ENCODE measurements around the gene ADAMTS12.

GRCh38 chr5:33883482-33883881 lies 8.3 kb downstream of the ADAMTS12 start:
- TF ChIP-seq, protein P1, sequence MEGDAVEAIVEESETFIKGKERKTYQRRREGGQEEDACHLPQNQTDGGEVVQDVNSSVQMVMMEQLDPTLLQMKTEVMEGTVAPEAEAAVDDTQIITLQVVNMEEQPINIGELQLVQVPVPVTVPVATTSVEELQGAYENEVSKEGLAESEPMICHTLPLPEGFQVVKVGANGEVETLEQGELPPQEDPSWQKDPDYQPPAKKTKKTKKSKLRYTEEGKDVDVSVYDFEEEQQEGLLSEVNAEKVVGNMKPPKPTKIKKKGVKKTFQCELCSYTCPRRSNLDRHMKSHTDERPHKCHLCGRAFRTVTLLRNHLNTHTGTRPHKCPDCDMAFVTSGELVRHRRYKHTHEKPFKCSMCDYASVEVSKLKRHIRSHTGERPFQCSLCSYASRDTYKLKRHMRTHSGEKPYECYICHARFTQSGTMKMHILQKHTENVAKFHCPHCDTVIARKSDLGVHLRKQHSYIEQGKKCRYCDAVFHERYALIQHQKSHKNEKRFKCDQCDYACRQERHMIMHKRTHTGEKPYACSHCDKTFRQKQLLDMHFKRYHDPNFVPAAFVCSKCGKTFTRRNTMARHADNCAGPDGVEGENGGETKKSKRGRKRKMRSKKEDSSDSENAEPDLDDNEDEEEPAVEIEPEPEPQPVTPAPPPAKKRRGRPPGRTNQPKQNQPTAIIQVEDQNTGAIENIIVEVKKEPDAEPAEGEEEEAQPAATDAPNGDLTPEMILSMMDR (IDR thresholded peaks at IDR 0.05) = no peak
- TF ChIP-seq POLR2A (IDR thresholded peaks at IDR 0.05) (no peak), POLR2AphosphoS5 (IDR thresholded peaks at IDR 0.05) (no peak)
